Trophoblast cell (in vitro differentiated cells and primary cell): ENCODE data around the gene STX16.

ENCODE experiments used
- DNase-seq, 2 donors: peaks; one replicate each; pipeline ENCODE4 v3.0.0-alpha.2; 2016
- H2AFZ ChIP-seq: 2 replicates; pipeline ENCODE4 v1.6.1; 2013; ENCODE audit warnings: low read length, moderate library complexity, mild to moderate bottlenecking; ENCODE audit not compliant: insufficient read depth, poor library complexity
- H2AK5ac ChIP-seq: 2 replicates; pipeline ENCODE4 v1.6.1; 2013; ENCODE audit warnings: mild to moderate bottlenecking, low read length
- H2BK120ac ChIP-seq: 2 replicates; pipeline ENCODE4 v1.6.1; 2013; ENCODE audit warnings: low read length, mild to moderate bottlenecking, moderate library complexity; ENCODE audit not compliant: insufficient read depth, poor library complexity
- H2BK12ac ChIP-seq: 2 replicates; pipeline ENCODE4 v1.6.1; 2013; ENCODE audit warnings: mild to moderate bottlenecking, low read length, moderate library complexity
- H2BK5ac ChIP-seq: 2 replicates; pipeline ENCODE4 v1.6.1; 2013; ENCODE audit warnings: low read length, low read depth, moderate library complexity, mild to moderate bottlenecking; ENCODE audit not compliant: poor library complexity
- H3K14ac ChIP-seq: 2 replicates; pipeline ENCODE4 v1.6.1; 2013; ENCODE audit warnings: mild to moderate bottlenecking, low read length
- H3K18ac ChIP-seq: 2 replicates; pipeline ENCODE4 v1.6.1; 2013; ENCODE audit warnings: mild to moderate bottlenecking, low read length
- H3K23ac ChIP-seq: 2 replicates; pipeline ENCODE4 v1.6.1; 2013; ENCODE audit warnings: low read length
- H3K27ac ChIP-seq: 2 replicates; pipeline ENCODE4 v1.5.1; 2013; ENCODE audit warnings: low read depth, mild to moderate bottlenecking, inconsistent platforms, low read length, moderate library complexity
- H3K27me3 ChIP-seq: 2 replicates; pipeline ENCODE4 v1.6.1; 2013; ENCODE audit warnings: inconsistent platforms, mild to moderate bottlenecking, low read length, moderate library complexity; ENCODE audit not compliant: insufficient read depth
- H3K36me3 ChIP-seq, 2 experiments: 1 replicate in 1 of 2; 2 replicates in 1 of 2; pipeline ENCODE4 v1.6.1; 2013; ENCODE audit warnings: low read length in 2 of 2, mild to moderate bottlenecking in 2 of 2, moderate library complexity in 1 of 2; ENCODE audit not compliant: insufficient read depth in 2 of 2, control insufficient read depth in 1 of 2
- H3K4ac ChIP-seq: 2 replicates; pipeline ENCODE4 v1.6.1; 2013; ENCODE audit warnings: low read depth, mild to moderate bottlenecking, low read length, moderate library complexity
- H3K4me1 ChIP-seq, 2 experiments: 1 replicate in 1 of 2; 2 replicates in 1 of 2; pipeline ENCODE4 v1.6.1; 2013; ENCODE audit warnings: low read length in 2 of 2, mild to moderate bottlenecking in 2 of 2, moderate library complexity in 1 of 2; ENCODE audit not compliant: insufficient read depth in 2 of 2, control insufficient read depth in 1 of 2
- H3K4me2 ChIP-seq: 2 replicates; pipeline ENCODE4 v1.6.1; 2013; ENCODE audit warnings: inconsistent platforms, mild to moderate bottlenecking, low read length, moderate library complexity
- H3K4me3 ChIP-seq: 2 replicates; pipeline ENCODE4 v1.5.1; 2013; ENCODE audit warnings: mild to moderate bottlenecking, low read depth, low read length, inconsistent platforms
- H3K79me1 ChIP-seq: one replicate; pipeline ENCODE4 v1.6.1; 2013; ENCODE audit warnings: low read length
- H3K79me2 ChIP-seq: 2 replicates; pipeline ENCODE4 v1.6.1; 2013; ENCODE audit warnings: low read length, mild to moderate bottlenecking; ENCODE audit not compliant: control insufficient read depth, insufficient read depth, poor library complexity
- H3K9ac ChIP-seq: 2 replicates; pipeline ENCODE4 v1.6.1; 2013; ENCODE audit warnings: mild to moderate bottlenecking, low read length
- H3K9me3 ChIP-seq: 2 replicates; pipeline ENCODE4 v1.6.1; 2013; ENCODE audit warnings: low read depth, mild to moderate bottlenecking, control low read depth, inconsistent platforms, low read length; ENCODE audit not compliant: insufficient read depth
- H4K12ac ChIP-seq: 2 replicates; pipeline ENCODE4 v1.6.1; 2013; ENCODE audit warnings: low read depth, mild to moderate bottlenecking, low read length, moderate library complexity
- H4K8ac ChIP-seq: 2 replicates; pipeline ENCODE4 v1.6.1; 2013; ENCODE audit warnings: low read depth, mild to moderate bottlenecking, low read length, moderate library complexity
- H4K91ac ChIP-seq: one replicate; pipeline ENCODE4 v1.6.1; 2013; ENCODE audit warnings: low read depth, mild to moderate bottlenecking, low read length, moderate library complexity
- WGBS: extraction: QIAGEN DNeasy Blood & Tissue Kit; methylation state at CpG from one replicate; pipeline ENCODE4 v1.1.7; 2013; ENCODE audit warnings: missing lambda C conversion rate; ENCODE audit not compliant: insufficient read length, insufficient coverage; ENCODE audit errors: extremely low coverage; 5-methylcytosine and 5-hydroxymethylcytosine counted together

Gene STX16

GRCh38 chr20:58605292-58606065 is 45.6 kb upstream of the STX16 start:
- H2BK5ac ChIP-seq, result no peak overlapping the region
- WGBS, result no CpG with 5 or more reads among the region's 19 CpGs
- H3K79me1 ChIP-seq, result peaks cover 14% of the 10 kb centered on the region
- H3K18ac ChIP-seq, result no peak overlapping the region
- no peak overlapping the region for H4K8ac ChIP-seq
- H3K79me2 ChIP-seq, result no peaks in the 10 kb centered on the region
- peak overlapping the region; percentile 26 for H3K14ac ChIP-seq
- H3K27me3 ChIP-seq, result no peaks in the 10 kb centered on the region
- H3K4me2 ChIP-seq, result no peak overlapping the region
- peak overlapping the region; percentile 18 for H2BK120ac ChIP-seq
- H3K27ac ChIP-seq, result no peak overlapping the region
- H3K36me3 ChIP-seq, result no peaks in the 10 kb centered on the region
- H3K23ac ChIP-seq, result no peak overlapping the region
- peak overlapping the region; percentile 7 for H2BK12ac ChIP-seq
- H4K91ac ChIP-seq, result no peak overlapping the region
- H3K9ac ChIP-seq, result no peak overlapping the region
- peaks cover 4% of the 10 kb centered on the region for H3K9me3 ChIP-seq
- DNase-seq, result no peak
- H4K12ac ChIP-seq, result no peak overlapping the region
- peaks cover 21 to 25% of the 10 kb centered on the region in 2 experiments for H3K4me1 ChIP-seq
- H2AFZ ChIP-seq, result no peak overlapping the region
- H3K4me3 ChIP-seq, result no peak overlapping the region
- no peak overlapping the region for H3K4ac ChIP-seq
- peak overlapping the region; percentile 61 for H2AK5ac ChIP-seq

- no peak overlapping the region for H3K23ac ChIP-seq
Measured at GRCh38 chr20:58606184-58606583, 44.9 kb upstream of the STX16 start.

DNA sequence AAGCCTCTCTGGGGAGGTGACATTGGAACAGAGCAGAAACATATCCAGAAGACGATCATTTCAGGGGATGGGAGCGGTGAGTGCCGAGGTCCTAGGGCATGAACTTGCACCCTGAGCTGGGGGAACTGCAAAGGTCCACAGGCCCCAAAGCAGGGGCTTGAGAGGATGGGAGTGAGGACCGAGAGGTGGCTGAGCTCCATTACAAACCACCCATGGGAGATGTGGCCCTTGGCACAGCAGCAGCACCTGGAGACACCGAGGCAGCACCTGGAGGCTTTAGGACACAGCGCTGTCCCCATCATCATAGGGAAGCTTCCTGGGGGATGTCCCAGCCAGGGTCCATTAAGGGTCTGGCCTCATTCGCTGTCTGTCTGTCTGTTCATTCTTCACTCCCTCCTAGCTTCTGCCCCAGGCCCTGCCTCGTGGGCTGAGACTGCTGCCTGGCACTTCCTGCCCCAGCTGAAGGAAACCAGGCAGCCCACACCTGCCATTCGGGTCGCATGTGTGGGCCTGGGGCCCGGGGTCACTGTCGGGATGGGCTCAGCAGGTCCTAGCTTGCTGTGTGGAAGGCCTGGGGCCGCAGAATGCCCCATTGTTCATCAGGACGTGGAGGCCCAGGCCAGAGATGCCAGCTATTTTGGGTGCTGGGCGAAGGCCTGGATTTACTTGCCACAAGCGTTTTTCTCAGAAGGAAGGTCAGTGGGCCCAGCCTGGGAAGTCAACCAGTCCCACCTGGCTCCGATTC is 42.8 kb upstream of the STX16 start:
- Histone ChIP-seq H3K79me1 (peaks cover 17% of the 10 kb centered on the region), H3K14ac (no peak overlapping the region), H3K18ac (no peak overlapping the region), H3K4me1 (peaks cover 33 to 35% of the 10 kb centered on the region in 2 experiments), H4K12ac (no peak overlapping the region), H2AK5ac (peak overlapping the region; percentile 16), H3K36me3 (no peaks in the 10 kb centered on the region), H3K9me3 (peaks cover 2% of the 10 kb centered on the region), H3K27ac (no peak overlapping the region), H2AFZ (no peak overlapping the region), H3K79me2 (no peaks in the 10 kb centered on the region), H3K23ac (no peak overlapping the region), H4K8ac (no peak overlapping the region), H3K9ac (no peak overlapping the region), H4K91ac (no peak overlapping the region), H2BK12ac (no peak overlapping the region), H3K4me2 (no peak overlapping the region), H2BK5ac (no peak overlapping the region), H3K4ac (no peak overlapping the region), H2BK120ac (no peak overlapping the region), H3K4me3 (no peak overlapping the region), H3K27me3 (no peaks in the 10 kb centered on the region)
- no CpG with 5 or more reads among the region's 17 CpGs for WGBS
- DNase-seq, result no peak

More at GRCh38 chr20:58606184-58606583, 44.9 kb upstream of the STX16 start:
- H3K27ac ChIP-seq, result no peak overlapping the region
- no peak overlapping the region for H3K4ac ChIP-seq
- H3K14ac ChIP-seq, result no peak overlapping the region
- no peak overlapping the region for H2BK120ac ChIP-seq
- H3K4me1 ChIP-seq, result peaks cover 28 to 32% of the 10 kb centered on the region in 2 experiments
- H4K12ac ChIP-seq, result no peak overlapping the region
- no peaks in the 10 kb centered on the region for H3K36me3 ChIP-seq
- H3K27me3 ChIP-seq, result no peaks in the 10 kb centered on the region
- H3K9me3 ChIP-seq, result peaks cover 4% of the 10 kb centered on the region
- H2AFZ ChIP-seq, result no peak overlapping the region
- H4K91ac ChIP-seq, result no peak overlapping the region
- H4K8ac ChIP-seq, result no peak overlapping the region
- whole genome bisulfite sequencing, result no CpG with 5 or more reads among the region's 9 CpGs
- H2AK5ac ChIP-seq, result no peak overlapping the region
- no peak overlapping the region for H3K4me2 ChIP-seq
- H3K18ac ChIP-seq, result no peak overlapping the region
- no peak overlapping the region for H2BK5ac ChIP-seq
- H3K79me1 ChIP-seq, result peaks cover 18% of the 10 kb centered on the region
- no peak overlapping the region for H3K4me3 ChIP-seq
- H3K79me2 ChIP-seq, result no peaks in the 10 kb centered on the region
- no peak for DNase-seq
- H3K9ac ChIP-seq, result no peak overlapping the region
- peak overlapping the region; percentile 1 for H2BK12ac ChIP-seq

- Histone ChIP-seq H3K9me3 (peaks cover 2% of the 10 kb centered on the region), H3K36me3 (no peaks in the 10 kb centered on the region), H3K9ac (no peak overlapping the region), H3K27ac (no peak overlapping the region), H4K91ac (no peak overlapping the region), H3K4ac (no peak overlapping the region), H3K23ac (no peak overlapping the region), H2BK5ac (no peak overlapping the region), H2BK12ac (no peak overlapping the region), H3K79me1 (peaks cover 14% of the 10 kb centered on the region), H2BK120ac (no peak overlapping the region), H2AFZ (no peak overlapping the region), H3K27me3 (no peaks in the 10 kb centered on the region), H3K4me3 (no peak overlapping the region), H3K79me2 (no peaks in the 10 kb centered on the region), H4K8ac (no peak overlapping the region), H3K4me1 (peaks cover 30 to 32% of the 10 kb centered on the region in 2 experiments), H2AK5ac (peak overlapping the region; percentile 38), H3K18ac (no peak overlapping the region), H4K12ac (no peak overlapping the region), H3K4me2 (no peak overlapping the region), H3K14ac (no peak overlapping the region)
- WGBS, result no CpG with 5 or more reads among the region's 12 CpGs
- no peak for DNase-seq
Measured at GRCh38 chr20:58609026-58609425, 42.1 kb upstream of the STX16 start.
